ENCODE results near the gene CCDC87.
"Not testable (repeated sequence)": the region's sequence is repeated elsewhere in the genome, so short reads cannot be mapped to it uniquely, and the experiment has no call there.

The CCDC87 gene, protein sequence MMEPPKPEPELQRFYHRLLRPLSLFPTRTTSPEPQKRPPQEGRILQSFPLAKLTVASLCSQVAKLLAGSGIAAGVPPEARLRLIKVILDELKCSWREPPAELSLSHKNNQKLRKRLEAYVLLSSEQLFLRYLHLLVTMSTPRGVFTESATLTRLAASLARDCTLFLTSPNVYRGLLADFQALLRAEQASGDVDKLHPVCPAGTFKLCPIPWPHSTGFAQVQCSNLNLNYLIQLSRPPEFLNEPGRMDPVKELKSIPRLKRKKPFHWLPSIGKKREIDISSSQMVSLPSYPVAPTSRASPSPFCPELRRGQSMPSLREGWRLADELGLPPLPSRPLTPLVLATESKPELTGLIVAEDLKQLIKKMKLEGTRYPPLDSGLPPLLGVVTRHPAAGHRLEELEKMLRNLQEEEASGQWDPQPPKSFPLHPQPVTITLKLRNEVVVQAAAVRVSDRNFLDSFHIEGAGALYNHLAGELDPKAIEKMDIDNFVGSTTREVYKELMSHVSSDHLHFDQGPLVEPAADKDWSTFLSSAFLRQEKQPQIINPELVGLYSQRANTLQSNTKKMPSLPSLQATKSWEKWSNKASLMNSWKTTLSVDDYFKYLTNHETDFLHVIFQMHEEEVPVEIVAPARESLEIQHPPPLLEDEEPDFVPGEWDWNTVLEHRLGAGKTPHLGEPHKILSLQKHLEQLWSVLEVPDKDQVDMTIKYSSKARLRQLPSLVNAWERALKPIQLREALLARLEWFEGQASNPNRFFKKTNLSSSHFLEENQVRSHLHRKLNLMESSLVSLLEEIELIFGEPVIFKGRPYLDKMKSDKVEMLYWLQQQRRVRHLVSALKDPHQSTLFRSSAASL

DNA sequence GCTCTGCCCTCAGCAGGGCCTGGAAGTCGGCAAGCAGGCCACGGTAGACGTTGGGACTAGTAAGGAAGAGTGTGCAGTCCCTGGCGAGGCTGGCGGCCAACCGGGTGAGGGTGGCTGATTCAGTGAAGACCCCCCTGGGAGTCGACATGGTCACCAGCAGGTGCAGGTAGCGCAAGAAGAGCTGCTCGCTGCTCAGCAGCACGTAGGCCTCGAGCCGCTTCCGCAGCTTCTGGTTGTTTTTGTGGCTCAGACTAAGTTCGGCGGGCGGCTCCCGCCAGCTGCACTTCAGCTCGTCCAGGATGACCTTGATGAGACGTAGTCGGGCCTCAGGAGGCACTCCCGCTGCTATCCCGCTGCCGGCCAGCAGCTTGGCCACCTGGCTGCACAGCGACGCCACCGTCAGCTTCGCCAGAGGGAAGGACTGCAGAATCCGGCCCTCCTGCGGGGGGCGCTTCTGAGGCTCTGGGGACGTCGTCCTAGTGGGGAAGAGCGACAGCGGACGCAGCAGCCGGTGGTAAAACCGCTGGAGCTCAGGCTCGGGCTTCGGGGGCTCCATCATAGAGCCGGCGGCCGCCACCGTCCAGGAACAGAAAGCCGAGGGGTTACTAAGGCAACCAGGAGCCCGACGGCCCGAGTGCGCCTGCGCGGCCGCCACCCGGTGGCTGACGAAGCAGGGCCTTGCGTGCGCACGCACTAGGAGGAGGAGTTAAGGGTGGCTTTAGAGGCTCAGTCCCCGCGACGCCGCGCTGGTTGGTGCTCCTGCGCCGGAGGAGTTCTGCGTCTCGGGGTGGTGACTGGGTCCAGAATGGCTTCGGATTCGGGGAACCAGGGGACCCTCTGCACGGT, at the start of gene CCDC87, which contains the start of gene CCS:
TSS of gene CCDC87 (minus strand) at position 607 of the 846 bp plus-strand sequence. CDS start at position 559, 48 bp downstream.
TSS of gene CCS (plus strand) at position 729 of the 846 bp plus-strand sequence. CDS start at position 806, 77 bp downstream.
- Histone ChIP-seq H3K79me2 (ENCODE audit: insufficient read depth, low read length) (peaks cover 12% of the 10 kb centered on the region), H3K36me3 (ENCODE audit: insufficient read depth, low read length) (no peaks in the 10 kb centered on the region; the same call in 1 of the 2 replicates), H3K27me3 (ENCODE audit: insufficient read depth, low read length, poor library complexity) (no peaks in the 10 kb centered on the region), H3K9me3 (ENCODE audit: insufficient read depth, low read length, severe bottlenecking) (no peaks in the 10 kb centered on the region), H4K20me1 (ENCODE audit: insufficient read depth, low read length) (no peaks in the 10 kb centered on the region), H3K4me3 (ENCODE audit: low read depth in 1 of 2, low read length in 2 of 2) (peak within 1 kb of the TSS; percentile 80 to 96), H2AFZ (ENCODE audit: low read depth, low read length) (peak within 1 kb of the TSS; percentile 93), H3K4me1 (ENCODE audit: insufficient read depth, low read length) (peaks cover 26% of the 10 kb centered on the region), H3K4me2 (ENCODE audit: insufficient read depth, low read length) (peak within 1 kb of the TSS; percentile 98), H3K27ac (ENCODE audit: low read length) (peak within 1 kb of the TSS; percentile 81), H3K9ac (ENCODE audit: low read depth, low read length) (peak within 1 kb of the TSS; percentile 82)
- ATAC-seq (ENCODE audit: insufficient read depth, low read depth) (peak; percentile 98), DNase-seq (peak; percentile 98)
- TF ChIP-seq, protein P1, sequence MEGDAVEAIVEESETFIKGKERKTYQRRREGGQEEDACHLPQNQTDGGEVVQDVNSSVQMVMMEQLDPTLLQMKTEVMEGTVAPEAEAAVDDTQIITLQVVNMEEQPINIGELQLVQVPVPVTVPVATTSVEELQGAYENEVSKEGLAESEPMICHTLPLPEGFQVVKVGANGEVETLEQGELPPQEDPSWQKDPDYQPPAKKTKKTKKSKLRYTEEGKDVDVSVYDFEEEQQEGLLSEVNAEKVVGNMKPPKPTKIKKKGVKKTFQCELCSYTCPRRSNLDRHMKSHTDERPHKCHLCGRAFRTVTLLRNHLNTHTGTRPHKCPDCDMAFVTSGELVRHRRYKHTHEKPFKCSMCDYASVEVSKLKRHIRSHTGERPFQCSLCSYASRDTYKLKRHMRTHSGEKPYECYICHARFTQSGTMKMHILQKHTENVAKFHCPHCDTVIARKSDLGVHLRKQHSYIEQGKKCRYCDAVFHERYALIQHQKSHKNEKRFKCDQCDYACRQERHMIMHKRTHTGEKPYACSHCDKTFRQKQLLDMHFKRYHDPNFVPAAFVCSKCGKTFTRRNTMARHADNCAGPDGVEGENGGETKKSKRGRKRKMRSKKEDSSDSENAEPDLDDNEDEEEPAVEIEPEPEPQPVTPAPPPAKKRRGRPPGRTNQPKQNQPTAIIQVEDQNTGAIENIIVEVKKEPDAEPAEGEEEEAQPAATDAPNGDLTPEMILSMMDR (IDR thresholded peaks at IDR 0.05; ENCODE audit: borderline replicate concordance, extremely low read depth, low read length, poor library complexity, severe bottlenecking), result peak; percentile 67
- no peak for TF ChIP-seq EZH2 (IDR thresholded peaks at IDR 0.05; ENCODE audit: borderline replicate concordance, low read depth, low read length, severe bottlenecking)

- Histone ChIP-seq H3K79me2 (ENCODE audit: insufficient read depth, low read length) (peaks cover 97% of the 10 kb centered on the region), H3K9ac (ENCODE audit: low read depth, low read length) (no peak overlapping the region), H3K27me3 (ENCODE audit: insufficient read depth, low read length, poor library complexity) (no peaks in the 10 kb centered on the region), H3K4me1 (ENCODE audit: insufficient read depth, low read length) (peaks cover 72% of the 10 kb centered on the region), H3K4me3 (ENCODE audit: low read depth in 1 of 2, low read length in 2 of 2) (peak overlapping the region in 1 of 2 experiments; percentile 8; a peak in 1 of 4 replicates), H3K4me2 (ENCODE audit: insufficient read depth, low read length) (peak overlapping the region; percentile 78), H3K9me3 (ENCODE audit: insufficient read depth, low read length, severe bottlenecking) (no peaks in the 10 kb centered on the region), H3K27ac (ENCODE audit: low read length) (no peak overlapping the region), H2AFZ (ENCODE audit: low read depth, low read length) (no peak overlapping the region), H3K36me3 (ENCODE audit: insufficient read depth, low read length) (peaks cover 86% of the 10 kb centered on the region), H4K20me1 (ENCODE audit: insufficient read depth, low read length) (peaks cover 83% of the 10 kb centered on the region)
- no peak for TF ChIP-seq EZH2 (IDR thresholded peaks at IDR 0.05; ENCODE audit: borderline replicate concordance, low read depth, low read length, severe bottlenecking)
- TF ChIP-seq, protein P1 (IDR thresholded peaks at IDR 0.05; ENCODE audit: borderline replicate concordance, extremely low read depth, low read length, poor library complexity, severe bottlenecking), result no peak
- ATAC-seq (ENCODE audit: insufficient read depth, low read depth), result no peak
- no peak for DNase-seq
Observed at GRCh38 chr11:66641834-66642233, 49.0 kb upstream of the CCDC87 start.

- H4K20me1 ChIP-seq (ENCODE audit: insufficient read depth, low read length), result peaks cover 76% of the 10 kb centered on the region
- peak overlapping the region; percentile 73 to 82; a peak in 3 of 4 replicates for H3K4me3 ChIP-seq (ENCODE audit: low read depth in 1 of 2, low read length in 2 of 2)
- not testable (repeated sequence) for DNase-seq; ATAC-seq (ENCODE audit: insufficient read depth, low read depth); H3K27me3 ChIP-seq (ENCODE audit: insufficient read depth, low read length, poor library complexity); H2AFZ ChIP-seq (ENCODE audit: low read depth, low read length); H3K9me3 ChIP-seq (ENCODE audit: insufficient read depth, low read length, severe bottlenecking)
- peak overlapping the region; percentile 82 for H3K27ac ChIP-seq (ENCODE audit: low read length)
- peaks cover 70% of the 10 kb centered on the region for H3K36me3 ChIP-seq (ENCODE audit: insufficient read depth, low read length)
- H3K79me2 ChIP-seq (ENCODE audit: insufficient read depth, low read length), result peaks cover 97% of the 10 kb centered on the region
- H3K4me1 ChIP-seq (ENCODE audit: insufficient read depth, low read length), result peaks cover 82% of the 10 kb centered on the region
- peak overlapping the region; percentile 86 for H3K9ac ChIP-seq (ENCODE audit: low read depth, low read length)
- peak overlapping the region; percentile 78 for H3K4me2 ChIP-seq (ENCODE audit: insufficient read depth, low read length)
Observed at GRCh38 chr11:66639814-66640340, 47.0 kb upstream of the CCDC87 start.

All from DND-41 (cell line).